ENCODE measurements around the gene RBX1. TPM values are rescaled to one million over a fixed set of nuclear protein-coding genes. Genes with fewer than 3 reads are reported as not detected.

The RBX1 gene
- polyA plus RNA-seq, 1 donor from 2014 or later = 181 TPM

DNA sequence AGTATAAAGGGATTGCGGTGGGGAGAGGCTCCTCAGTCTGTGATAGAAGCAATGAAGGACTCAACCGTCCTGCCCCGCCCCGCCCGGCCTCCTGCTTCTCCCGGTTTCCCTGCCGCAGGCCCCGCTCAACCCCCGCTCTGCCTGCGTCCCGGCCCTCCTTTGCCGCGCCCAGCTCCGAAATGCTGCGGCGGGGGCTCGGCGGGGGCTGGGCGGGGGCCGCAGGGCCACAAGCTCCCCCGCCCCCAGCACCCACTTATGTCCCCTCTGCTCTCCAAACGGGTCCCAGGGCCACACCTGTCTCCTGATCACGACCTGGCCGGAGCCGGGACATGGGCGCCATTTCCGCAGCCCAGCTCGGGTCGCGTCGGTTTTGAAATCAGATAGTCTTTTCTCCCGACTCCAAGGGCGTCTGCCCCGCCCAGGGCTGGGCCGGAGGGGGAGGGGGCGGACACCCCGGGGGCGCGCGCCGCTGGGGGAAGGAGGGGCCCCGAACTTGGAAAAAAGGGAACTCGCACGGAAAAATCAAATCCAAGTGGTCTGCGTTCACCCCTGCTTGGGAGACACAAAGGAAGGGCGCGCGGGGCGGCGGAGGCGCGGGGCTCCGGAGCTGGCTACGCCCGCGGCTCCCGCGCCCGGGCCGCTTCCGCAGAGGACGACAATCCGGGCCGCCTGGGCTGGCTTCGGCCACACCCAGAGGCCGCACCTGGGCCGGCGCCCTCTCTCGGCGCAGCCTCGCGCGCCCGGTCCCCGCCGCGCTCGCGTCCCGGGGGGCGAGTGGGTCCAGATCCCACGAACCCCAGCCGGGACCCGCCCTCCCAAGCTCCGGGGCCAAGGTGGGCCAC lies 70.7 kb downstream of the RBX1 start:
- Histone ChIP-seq H3K9me3 (ENCODE audit: low read length) (no peaks in the 10 kb centered on the region), H3K4me2 (ENCODE audit: low read length) (peak overlapping the region; percentile 55), H3K36me3 (ENCODE audit: insufficient read depth, low read length) (no peaks in the 10 kb centered on the region), H3K27me3 (ENCODE audit: insufficient read depth, low read depth, low read length) (no peaks in the 10 kb centered on the region), H3K9ac (ENCODE audit: low read length) (peak overlapping the region; percentile 82), H2AFZ (ENCODE audit: low read depth, low read length) (peak overlapping the region; percentile 77), H4K20me1 (ENCODE audit: insufficient read depth) (no peaks in the 10 kb centered on the region), H3K79me2 (replicated peaks; ENCODE audit: insufficient read depth, low read length) (no peaks in the 10 kb centered on the region), H3K9me2 (ENCODE audit: insufficient read depth, low read length) (no peaks in the 10 kb centered on the region), H3K4me3 (ENCODE audit: low read length) (peak overlapping the region; percentile 75), H3F3A (ENCODE audit: insufficient read depth, low read length, poor library complexity, severe bottlenecking) (no peaks in the 10 kb centered on the region), H3K27ac (ENCODE audit: low read length) (peak overlapping the region; percentile 57)
- TF ChIP-seq SMC3 (conservative IDR thresholded peaks at IDR 0.05; ENCODE audit: poor library complexity) = no peak
- no peak for TF ChIP-seq MXI1 (conservative IDR thresholded peaks at IDR 0.05; ENCODE audit: poor library complexity, severe bottlenecking)
- TF ChIP-seq, protein P1, sequence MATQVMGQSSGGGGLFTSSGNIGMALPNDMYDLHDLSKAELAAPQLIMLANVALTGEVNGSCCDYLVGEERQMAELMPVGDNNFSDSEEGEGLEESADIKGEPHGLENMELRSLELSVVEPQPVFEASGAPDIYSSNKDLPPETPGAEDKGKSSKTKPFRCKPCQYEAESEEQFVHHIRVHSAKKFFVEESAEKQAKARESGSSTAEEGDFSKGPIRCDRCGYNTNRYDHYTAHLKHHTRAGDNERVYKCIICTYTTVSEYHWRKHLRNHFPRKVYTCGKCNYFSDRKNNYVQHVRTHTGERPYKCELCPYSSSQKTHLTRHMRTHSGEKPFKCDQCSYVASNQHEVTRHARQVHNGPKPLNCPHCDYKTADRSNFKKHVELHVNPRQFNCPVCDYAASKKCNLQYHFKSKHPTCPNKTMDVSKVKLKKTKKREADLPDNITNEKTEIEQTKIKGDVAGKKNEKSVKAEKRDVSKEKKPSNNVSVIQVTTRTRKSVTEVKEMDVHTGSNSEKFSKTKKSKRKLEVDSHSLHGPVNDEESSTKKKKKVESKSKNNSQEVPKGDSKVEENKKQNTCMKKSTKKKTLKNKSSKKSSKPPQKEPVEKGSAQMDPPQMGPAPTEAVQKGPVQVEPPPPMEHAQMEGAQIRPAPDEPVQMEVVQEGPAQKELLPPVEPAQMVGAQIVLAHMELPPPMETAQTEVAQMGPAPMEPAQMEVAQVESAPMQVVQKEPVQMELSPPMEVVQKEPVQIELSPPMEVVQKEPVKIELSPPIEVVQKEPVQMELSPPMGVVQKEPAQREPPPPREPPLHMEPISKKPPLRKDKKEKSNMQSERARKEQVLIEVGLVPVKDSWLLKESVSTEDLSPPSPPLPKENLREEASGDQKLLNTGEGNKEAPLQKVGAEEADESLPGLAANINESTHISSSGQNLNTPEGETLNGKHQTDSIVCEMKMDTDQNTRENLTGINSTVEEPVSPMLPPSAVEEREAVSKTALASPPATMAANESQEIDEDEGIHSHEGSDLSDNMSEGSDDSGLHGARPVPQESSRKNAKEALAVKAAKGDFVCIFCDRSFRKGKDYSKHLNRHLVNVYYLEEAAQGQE (IDR thresholded peaks at IDR 0.05; ENCODE audit: borderline replicate concordance) = no peak
- no peak for TF ChIP-seq RAD21 (conservative IDR thresholded peaks at IDR 0.05)
- TF ChIP-seq POLR2AphosphoS5 (IDR thresholded peaks at IDR 0.05) = no peak
- TF ChIP-seq EZH2 (IDR thresholded peaks at IDR 0.05; ENCODE audit: borderline replicate concordance, insufficient read depth, low read length, poor library complexity, severe bottlenecking) = no peak
- TF ChIP-seq, protein P2, sequence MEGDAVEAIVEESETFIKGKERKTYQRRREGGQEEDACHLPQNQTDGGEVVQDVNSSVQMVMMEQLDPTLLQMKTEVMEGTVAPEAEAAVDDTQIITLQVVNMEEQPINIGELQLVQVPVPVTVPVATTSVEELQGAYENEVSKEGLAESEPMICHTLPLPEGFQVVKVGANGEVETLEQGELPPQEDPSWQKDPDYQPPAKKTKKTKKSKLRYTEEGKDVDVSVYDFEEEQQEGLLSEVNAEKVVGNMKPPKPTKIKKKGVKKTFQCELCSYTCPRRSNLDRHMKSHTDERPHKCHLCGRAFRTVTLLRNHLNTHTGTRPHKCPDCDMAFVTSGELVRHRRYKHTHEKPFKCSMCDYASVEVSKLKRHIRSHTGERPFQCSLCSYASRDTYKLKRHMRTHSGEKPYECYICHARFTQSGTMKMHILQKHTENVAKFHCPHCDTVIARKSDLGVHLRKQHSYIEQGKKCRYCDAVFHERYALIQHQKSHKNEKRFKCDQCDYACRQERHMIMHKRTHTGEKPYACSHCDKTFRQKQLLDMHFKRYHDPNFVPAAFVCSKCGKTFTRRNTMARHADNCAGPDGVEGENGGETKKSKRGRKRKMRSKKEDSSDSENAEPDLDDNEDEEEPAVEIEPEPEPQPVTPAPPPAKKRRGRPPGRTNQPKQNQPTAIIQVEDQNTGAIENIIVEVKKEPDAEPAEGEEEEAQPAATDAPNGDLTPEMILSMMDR (IDR thresholded peaks at IDR 0.05; ENCODE audit: poor library complexity, severe bottlenecking) = no peak

DNA sequence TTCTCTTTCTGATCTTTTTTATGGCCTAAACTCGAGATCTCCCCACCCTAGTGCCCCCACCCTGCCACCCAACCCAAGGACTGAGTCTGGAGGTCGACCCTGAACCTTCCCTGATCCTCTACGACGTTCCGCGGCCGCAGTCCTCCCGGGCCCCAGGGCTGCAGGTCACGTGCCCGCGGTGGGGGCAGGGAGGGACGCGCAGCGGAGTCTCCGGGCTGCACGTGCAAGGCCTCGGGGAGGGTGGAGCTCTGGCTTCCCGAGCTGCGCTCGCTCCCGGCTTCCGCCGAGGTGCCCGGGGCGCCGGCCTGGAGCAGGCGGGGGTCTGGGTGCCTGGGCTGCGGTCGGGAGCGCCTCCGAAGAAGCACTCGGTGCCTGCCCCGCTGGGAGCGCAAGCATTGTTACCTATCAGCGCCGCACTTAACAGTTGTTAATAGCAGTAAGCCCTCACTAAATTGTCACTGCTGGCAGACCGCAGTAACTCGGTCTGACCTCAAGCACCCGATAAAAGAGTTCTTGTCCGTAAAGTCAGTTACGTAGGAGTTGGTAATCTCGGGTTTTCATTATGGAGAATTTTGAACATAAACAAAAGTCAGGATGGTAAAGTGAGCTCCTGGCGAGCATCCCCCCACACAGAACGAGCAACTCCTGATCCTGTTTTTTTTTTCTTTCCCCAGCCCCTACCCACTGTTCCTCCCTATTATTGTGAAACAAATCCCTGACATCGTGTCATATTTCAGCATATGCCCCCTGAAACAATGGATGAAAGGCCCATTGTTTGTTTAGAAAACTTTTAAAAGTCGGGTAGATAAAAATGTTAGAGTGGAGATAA lies 71.5 kb downstream of the RBX1 start:
- no peaks in the 10 kb centered on the region for H4K20me1 ChIP-seq (ENCODE audit: insufficient read depth)
- H2AFZ ChIP-seq (ENCODE audit: low read depth, low read length) = peak overlapping the region; percentile 60
- H3K27me3 ChIP-seq (ENCODE audit: insufficient read depth, low read depth, low read length) = no peaks in the 10 kb centered on the region
- H3F3A ChIP-seq (ENCODE audit: insufficient read depth, low read length, poor library complexity, severe bottlenecking) = no peaks in the 10 kb centered on the region
- peak overlapping the region; percentile 75 for H3K4me3 ChIP-seq (ENCODE audit: low read length)
- H3K27ac ChIP-seq (ENCODE audit: low read length) = peak overlapping the region; percentile 57
- TF ChIP-seq POLR2AphosphoS5 (IDR thresholded peaks at IDR 0.05) (peak; percentile 89), RAD21 (conservative IDR thresholded peaks at IDR 0.05) (peak; percentile 41), SMC3 (conservative IDR thresholded peaks at IDR 0.05; ENCODE audit: poor library complexity) (peak; percentile 34), EP300 (conservative IDR thresholded peaks at IDR 0.05; ENCODE audit: poor library complexity, severe bottlenecking) (no peak), TAF1 (IDR thresholded peaks at IDR 0.05; ENCODE audit: low read depth) (peak; percentile 49), MXI1 (conservative IDR thresholded peaks at IDR 0.05; ENCODE audit: poor library complexity, severe bottlenecking) (peak; percentile 87)
- TF ChIP-seq, protein P2 (IDR thresholded peaks at IDR 0.05; ENCODE audit: poor library complexity, severe bottlenecking) = no peak
- H3K4me2 ChIP-seq (ENCODE audit: low read length) = peak overlapping the region; percentile 77
- H3K79me2 ChIP-seq (replicated peaks; ENCODE audit: insufficient read depth, low read length) = no peaks in the 10 kb centered on the region
- H3K9me2 ChIP-seq (ENCODE audit: insufficient read depth, low read length) = no peaks in the 10 kb centered on the region
- no peaks in the 10 kb centered on the region for H3K9me3 ChIP-seq (ENCODE audit: low read length)
- H3K9ac ChIP-seq (ENCODE audit: low read length) = peak overlapping the region; percentile 82
- H3K36me3 ChIP-seq (ENCODE audit: insufficient read depth, low read length) = no peaks in the 10 kb centered on the region
